Thymus (tissue), 11 donors: ENCODE data around the gene ARMC12. TPM values are rescaled to one million over a fixed set of nuclear protein-coding genes. Genes with fewer than 3 reads are reported as not detected.

ENCODE experiments used
- DNase-seq, 9 donors: peaks; one replicate each; pipeline ENCODE4 v3.0.0-alpha.2; 2013; ENCODE audit warnings: low spot score in 9 of 9, low read depth in 6 of 9, missing footprints in 1 of 9
- H3K27ac ChIP-seq, 2 donors: one replicate each; pipeline ENCODE4 v1.5.1; 2013; ENCODE audit warnings: control low read depth in 1 of 2, low read depth in 1 of 2, low read length in 1 of 2, mild to moderate bottlenecking in 1 of 2, moderate library complexity in 1 of 2
- H3K27me3 ChIP-seq, 2 donors: one replicate each; pipeline ENCODE4 v1.5.1; 2013; ENCODE audit warnings: low read length in 1 of 2; ENCODE audit not compliant: control insufficient read depth in 2 of 2, insufficient read depth in 1 of 2
- H3K36me3 ChIP-seq, 2 donors: one replicate each; pipeline ENCODE4 v1.5.1; 2013; ENCODE audit warnings: low read length in 1 of 2, mild to moderate bottlenecking in 1 of 2, moderate library complexity in 1 of 2; ENCODE audit not compliant: control insufficient read depth in 2 of 2, insufficient read depth in 2 of 2
- H3K4me1 ChIP-seq, 2 donors: one replicate each; pipeline ENCODE4 v1.5.1; 2013; ENCODE audit warnings: low read length in 2 of 2; ENCODE audit not compliant: control insufficient read depth in 2 of 2, insufficient read depth in 2 of 2
- H3K4me3 ChIP-seq, 2 donors: one replicate each; pipeline ENCODE4 v1.5.1; 2013; ENCODE audit warnings: low read length in 2 of 2, control low read depth in 1 of 2, mild to moderate bottlenecking in 1 of 2
- H3K9me3 ChIP-seq, 2 donors: one replicate each; pipeline ENCODE4 v1.5.1; 2013; ENCODE audit warnings: low read length in 1 of 2, mild to moderate bottlenecking in 1 of 2; ENCODE audit not compliant: control insufficient read depth in 2 of 2, insufficient read depth in 1 of 2
- WGBS: extraction: QIAGEN DNeasy Blood & Tissue Kit; methylation state at CpG from one replicate; pipeline ENCODE4 v1.1.7; 2013; 5-methylcytosine and 5-hydroxymethylcytosine counted together
- polyA plus RNA-seq: library from polyadenylated mRNA; stranded (reverse); fragments of 200-250 nt; gene quantifications from one replicate; pipeline ENCODE4 v1.2.3, GENCODE V29; 2013
- total RNA-seq: library from RNA; stranded (reverse); fragments of 120-200 nt; gene quantifications from one replicate; pipeline ENCODE4 v1.2.4, GENCODE V29; 2013
- donor health status: healthy.

Gene ARMC12
- total and polyA plus RNA-seq, 2 donors: 1.1 to 26.6 TPM

GRCh38 chr6:35739645-35740524 lies 3.1 kb downstream of the ARMC12 start:
- no peak for DNase-seq
- H3K4me1 ChIP-seq: peaks cover 19 to 26% of the 10 kb centered on the region in 2 donors
- 95% methylated on average over 5 of the region's 5 CpGs for WGBS
- H3K9me3 ChIP-seq: no peaks in the 10 kb centered on the region
- H3K36me3 ChIP-seq: no peaks in the 10 kb centered on the region
- H3K27ac ChIP-seq: no peak overlapping the region
- no peaks in the 10 kb centered on the region for H3K27me3 ChIP-seq
- no peak overlapping the region for H3K4me3 ChIP-seq

DNA sequence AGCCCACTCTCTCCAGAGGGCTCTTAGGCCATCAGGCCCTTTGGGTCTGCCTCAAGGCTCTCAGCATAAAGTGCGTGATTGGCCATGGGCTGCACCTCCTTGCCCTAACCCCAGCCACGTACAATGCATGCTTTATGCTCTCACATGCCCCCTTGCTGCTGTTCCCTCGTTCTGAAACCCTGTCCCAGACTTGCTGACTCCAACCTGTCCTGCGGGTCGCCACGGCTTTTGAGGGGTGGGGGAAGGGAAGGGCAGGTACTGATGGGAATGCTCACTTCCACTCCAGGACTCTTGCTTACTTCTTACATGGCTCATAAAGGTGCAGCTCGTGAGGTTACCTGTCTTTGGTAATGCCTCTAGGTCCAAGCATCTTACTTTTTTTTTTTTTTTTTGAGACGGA lies 6.0 kb downstream of the ARMC12 start:
- H3K27me3 ChIP-seq: no peaks in the 10 kb centered on the region
- H3K4me1 ChIP-seq: no peaks in the 10 kb centered on the region
- no peaks in the 10 kb centered on the region for H3K9me3 ChIP-seq
- DNase-seq: no peak
- H3K4me3 ChIP-seq: no peak overlapping the region
- WGBS: 85% methylated on average over 8 of the region's 8 CpGs
- no peaks in the 10 kb centered on the region for H3K36me3 ChIP-seq
- H3K27ac ChIP-seq: no peak overlapping the region

DNA sequence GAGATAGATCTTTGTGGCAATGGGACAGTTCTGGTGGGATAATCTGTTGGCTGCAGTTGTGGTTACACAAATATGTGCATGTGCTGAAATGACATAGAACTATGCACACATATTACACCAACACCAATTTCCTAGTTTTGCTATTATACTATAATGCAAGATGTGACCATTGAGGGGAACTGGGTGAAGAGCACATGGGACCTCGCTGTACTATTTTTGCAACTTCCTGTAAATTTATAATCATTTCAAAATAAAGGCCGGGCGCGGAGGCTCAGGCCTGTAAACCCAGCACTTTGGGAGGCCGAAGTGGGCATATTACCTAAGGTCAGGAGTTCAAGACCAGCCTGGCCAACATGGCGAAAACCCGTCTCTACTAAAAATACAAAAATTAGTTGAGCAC lies 8.7 kb downstream of the ARMC12 start:
- WGBS: 94% methylated on average over 7 of the region's 7 CpGs
- H3K4me1 ChIP-seq: no peaks in the 10 kb centered on the region
- no peaks in the 10 kb centered on the region for H3K36me3 ChIP-seq
- H3K27me3 ChIP-seq: no peaks in the 10 kb centered on the region
- H3K9me3 ChIP-seq: peaks cover 0 to 5% of the 10 kb centered on the region in 2 donors
- H3K4me3 ChIP-seq: no peak overlapping the region
- no peak for DNase-seq
- no peak overlapping the region for H3K27ac ChIP-seq

GRCh38 chr6:35746516-35746915 lies 9.7 kb downstream of the ARMC12 start:
- Histone ChIP-seq H3K4me1 (no peaks in the 10 kb centered on the region), H3K27me3 (no peaks in the 10 kb centered on the region), H3K27ac (no peak overlapping the region), H3K4me3 (no peak overlapping the region), H3K36me3 (no peaks in the 10 kb centered on the region), H3K9me3 (peaks cover 0 to 5% of the 10 kb centered on the region in 2 donors)
- WGBS: 96% methylated on average over 3 of the region's 3 CpGs
- no peak for DNase-seq

- H3K9me3 ChIP-seq: peaks cover 0 to 5% of the 10 kb centered on the region in 2 donors
- H3K36me3 ChIP-seq: no peaks in the 10 kb centered on the region
- no peak overlapping the region for H3K4me3 ChIP-seq
- no peaks in the 10 kb centered on the region for H3K4me1 ChIP-seq
- H3K27ac ChIP-seq: no peak overlapping the region
- no peak for DNase-seq
- 99% methylated on average over 1 of the region's 1 CpG for WGBS
- H3K27me3 ChIP-seq: no peaks in the 10 kb centered on the region
These were observed 11.0 kb downstream of the ARMC12 start for GRCh38 chr6:35747877-35748276.

GRCh38 chr6:35750557-35750956 lies 13.7 kb downstream of the ARMC12 start:
- WGBS: 95% methylated on average over 7 of the region's 7 CpGs
- H3K36me3 ChIP-seq: no peaks in the 10 kb centered on the region
- H3K27me3 ChIP-seq: no peaks in the 10 kb centered on the region
- no peak for DNase-seq
- H3K9me3 ChIP-seq: peaks cover 0 to 5% of the 10 kb centered on the region in 2 donors
- H3K4me3 ChIP-seq: no peak overlapping the region
- H3K27ac ChIP-seq: no peak overlapping the region
- H3K4me1 ChIP-seq: no peaks in the 10 kb centered on the region

GRCh38 chr6:35751594-35751993 lies 14.8 kb downstream of the ARMC12 start:
- Histone ChIP-seq H3K27me3 (no peaks in the 10 kb centered on the region), H3K27ac (no peak overlapping the region), H3K36me3 (no peaks in the 10 kb centered on the region), H3K4me3 (no peak overlapping the region), H3K4me1 (no peaks in the 10 kb centered on the region), H3K9me3 (peaks cover 0 to 5% of the 10 kb centered on the region in 2 donors)
- whole genome bisulfite sequencing: 95% methylated on average over 4 of the region's 4 CpGs
- no peak for DNase-seq

- WGBS: 99% methylated on average over 4 of the region's 4 CpGs
- peaks cover 0 to 5% of the 10 kb centered on the region in 2 donors for H3K9me3 ChIP-seq
- H3K27ac ChIP-seq: no peak overlapping the region
- no peak for DNase-seq
- no peaks in the 10 kb centered on the region for H3K27me3 ChIP-seq
- no peaks in the 10 kb centered on the region for H3K36me3 ChIP-seq
- no peak overlapping the region for H3K4me3 ChIP-seq
- H3K4me1 ChIP-seq: no peaks in the 10 kb centered on the region
These were observed 15.5 kb downstream of the ARMC12 start for GRCh38 chr6:35752330-35752729.

DNA sequence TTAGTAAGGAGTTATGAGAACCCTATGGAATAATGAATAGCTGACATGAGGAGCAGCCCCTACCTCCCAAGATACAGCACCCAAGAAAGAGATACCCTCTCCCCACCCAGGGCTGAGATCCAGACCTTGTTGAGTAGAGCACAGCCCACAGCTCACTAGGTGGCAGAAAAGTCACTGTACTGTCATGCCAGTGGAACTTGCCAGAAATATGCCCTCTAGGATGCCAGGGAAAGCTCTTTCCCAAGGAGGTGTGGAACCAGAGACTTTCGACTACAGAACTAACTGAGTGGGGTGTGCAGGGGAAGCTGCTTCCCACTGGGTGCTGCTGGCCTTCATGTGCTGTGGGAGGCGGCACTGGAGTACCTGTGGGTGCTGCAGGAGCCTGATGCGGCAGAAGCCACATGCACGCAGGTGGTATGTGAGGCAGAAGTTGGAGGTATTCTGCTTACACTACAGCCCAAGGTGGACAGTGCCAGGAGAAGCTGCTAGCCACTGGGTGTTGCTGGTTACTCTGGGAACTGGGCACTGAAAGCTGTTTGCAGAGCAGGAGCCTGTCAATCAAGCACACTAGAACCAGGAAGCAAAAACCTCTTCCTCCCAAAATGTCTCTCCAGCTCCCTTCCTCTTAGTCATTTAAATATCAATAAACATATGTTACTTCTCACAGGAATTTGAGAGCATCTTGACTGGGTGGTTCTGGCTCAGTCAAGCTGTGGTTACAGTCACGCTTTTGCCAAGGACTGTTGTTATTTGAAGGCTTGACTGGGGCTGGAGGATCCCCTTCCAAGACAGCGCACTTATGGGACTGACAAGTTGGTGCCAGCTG lies 17.8 kb downstream of the ARMC12 start:
- no peak overlapping the region for H3K4me3 ChIP-seq
- no peaks in the 10 kb centered on the region for H3K4me1 ChIP-seq
- no peak overlapping the region for H3K27ac ChIP-seq
- H3K9me3 ChIP-seq: no peaks in the 10 kb centered on the region
- no peak for DNase-seq
- WGBS: 96% methylated on average over 6 of the region's 6 CpGs
- H3K36me3 ChIP-seq: no peaks in the 10 kb centered on the region
- H3K27me3 ChIP-seq: no peaks in the 10 kb centered on the region
